Activated CD8-positive, alpha-beta memory T cell treated with anti-CD3 and anti-CD28 coated beads, Interleukin-2, amount 50 U/mL, for 24 hours (primary cell): ENCODE results near the gene MSTN.

Experiments
- DNase-seq: peaks from one replicate; pipeline ENCODE4 v3.0.0-alpha.2; 2020; ENCODE audit errors: extremely low read depth

The MSTN gene

GRCh38 chr2:190062601-190063000, at the start of gene MSTN:
MSTN (minus strand) TSS chr2:190062729; CDS start chr2:190062596, 133 bp downstream.
- no peak for DNase-seq

GRCh38 chr2:190111166-190111565, 48.6 kb upstream of the MSTN start:
- no peak for DNase-seq

GRCh38 chr2:190110699-190111098, 48.2 kb upstream of the MSTN start:
- DNase-seq: no peak

- no peak for DNase-seq
Observed at GRCh38 chr2:190110131-190110530, 47.6 kb upstream of the MSTN start.

- DNase-seq: no peak
Observed at GRCh38 chr2:190107409-190107808, 44.9 kb upstream of the MSTN start.

GRCh38 chr2:190106783-190107182, 44.3 kb upstream of the MSTN start:
- DNase-seq: no peak

GRCh38 chr2:190105554-190105953, 43.0 kb upstream of the MSTN start:
- no peak for DNase-seq

GRCh38 chr2:190103144-190103543, 40.6 kb upstream of the MSTN start:
- DNase-seq: no peak

GRCh38 chr2:190099890-190100697, 37.6 kb upstream of the MSTN start:
- no peak for DNase-seq

- DNase-seq: no peak
Observed at GRCh38 chr2:190098851-190099250, 36.3 kb upstream of the MSTN start.

GRCh38 chr2:190097115-190097514, 34.6 kb upstream of the MSTN start:
- no peak for DNase-seq

- no peak for DNase-seq
Observed at GRCh38 chr2:190094316-190094871, 31.9 kb upstream of the MSTN start.

- no peak for DNase-seq
Observed at GRCh38 chr2:190093793-190094192, 31.3 kb upstream of the MSTN start.

GRCh38 chr2:190090148-190090547, 27.6 kb upstream of the MSTN start:
- DNase-seq: no peak

- no peak for DNase-seq
Observed at GRCh38 chr2:190088917-190089316, 26.4 kb upstream of the MSTN start.

- no peak for DNase-seq
Observed at GRCh38 chr2:190084704-190085103, 22.2 kb upstream of the MSTN start.

GRCh38 chr2:190082118-190082517, 19.6 kb upstream of the MSTN start:
- no peak for DNase-seq

GRCh38 chr2:190080527-190081049, 18.1 kb upstream of the MSTN start:
- DNase-seq: no peak

- DNase-seq: no peak
Observed at GRCh38 chr2:190079160-190079559, 16.6 kb upstream of the MSTN start.

- DNase-seq: no peak
Observed at GRCh38 chr2:190075623-190076022, 13.1 kb upstream of the MSTN start.

- no peak for DNase-seq
Observed at GRCh38 chr2:190069936-190070696, 7.6 kb upstream of the MSTN start.

GRCh38 chr2:190068764-190069163, 6.2 kb upstream of the MSTN start:
- no peak for DNase-seq

GRCh38 chr2:190065839-190066238, 3.3 kb upstream of the MSTN start:
- DNase-seq: no peak
